Measurements from ENCODE around the gene CMIP. TPM values are rescaled to one million over a fixed set of nuclear protein-coding genes. Genes with fewer than 3 reads are reported as not detected.
"Not testable (repeated sequence)": the region's sequence is repeated elsewhere in the genome, so short reads cannot be mapped to it uniquely, and the experiment has no call there.

The CMIP gene
- total RNA-seq, 1 donor from 2014 or later: 19.1 TPM

DNA sequence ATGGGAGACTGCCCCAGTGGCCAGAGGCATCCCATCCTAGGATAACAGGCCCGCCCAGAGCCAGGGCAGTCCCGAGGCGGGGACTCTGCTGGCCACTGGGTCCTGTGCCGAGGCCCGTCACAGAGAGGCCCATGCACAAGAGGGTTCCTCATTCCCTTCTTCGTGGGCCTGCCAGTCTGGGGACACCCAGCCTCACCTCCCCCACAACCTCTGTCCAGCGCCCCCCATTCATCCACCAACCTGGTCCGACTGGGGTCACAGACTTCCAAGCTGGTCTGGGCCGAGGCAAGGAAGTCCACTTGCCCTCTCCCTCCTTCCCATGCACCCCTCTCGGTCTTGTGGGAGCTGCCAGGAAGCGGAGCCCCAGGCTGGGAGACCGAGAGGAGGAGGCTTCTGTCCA is 240.3 kb downstream of the CMIP start:
- TF ChIP-seq, protein P1, sequence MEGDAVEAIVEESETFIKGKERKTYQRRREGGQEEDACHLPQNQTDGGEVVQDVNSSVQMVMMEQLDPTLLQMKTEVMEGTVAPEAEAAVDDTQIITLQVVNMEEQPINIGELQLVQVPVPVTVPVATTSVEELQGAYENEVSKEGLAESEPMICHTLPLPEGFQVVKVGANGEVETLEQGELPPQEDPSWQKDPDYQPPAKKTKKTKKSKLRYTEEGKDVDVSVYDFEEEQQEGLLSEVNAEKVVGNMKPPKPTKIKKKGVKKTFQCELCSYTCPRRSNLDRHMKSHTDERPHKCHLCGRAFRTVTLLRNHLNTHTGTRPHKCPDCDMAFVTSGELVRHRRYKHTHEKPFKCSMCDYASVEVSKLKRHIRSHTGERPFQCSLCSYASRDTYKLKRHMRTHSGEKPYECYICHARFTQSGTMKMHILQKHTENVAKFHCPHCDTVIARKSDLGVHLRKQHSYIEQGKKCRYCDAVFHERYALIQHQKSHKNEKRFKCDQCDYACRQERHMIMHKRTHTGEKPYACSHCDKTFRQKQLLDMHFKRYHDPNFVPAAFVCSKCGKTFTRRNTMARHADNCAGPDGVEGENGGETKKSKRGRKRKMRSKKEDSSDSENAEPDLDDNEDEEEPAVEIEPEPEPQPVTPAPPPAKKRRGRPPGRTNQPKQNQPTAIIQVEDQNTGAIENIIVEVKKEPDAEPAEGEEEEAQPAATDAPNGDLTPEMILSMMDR (conservative IDR thresholded peaks at IDR 0.05; ENCODE audit: low read depth, low read length): no peak
- DNase-seq (ENCODE audit: low read depth): no peak
- no peak overlapping the region for H3K4me3 ChIP-seq (ENCODE audit: low read depth, low read length)

GRCh38 chr16:81686391-81687130 is 242.0 kb downstream of the CMIP start:
- DNase-seq (ENCODE audit: low read depth): no peak
- H3K4me3 ChIP-seq (ENCODE audit: low read depth, low read length): no peak overlapping the region
- TF ChIP-seq, protein P1 (conservative IDR thresholded peaks at IDR 0.05; ENCODE audit: low read depth, low read length): no peak

DNA sequence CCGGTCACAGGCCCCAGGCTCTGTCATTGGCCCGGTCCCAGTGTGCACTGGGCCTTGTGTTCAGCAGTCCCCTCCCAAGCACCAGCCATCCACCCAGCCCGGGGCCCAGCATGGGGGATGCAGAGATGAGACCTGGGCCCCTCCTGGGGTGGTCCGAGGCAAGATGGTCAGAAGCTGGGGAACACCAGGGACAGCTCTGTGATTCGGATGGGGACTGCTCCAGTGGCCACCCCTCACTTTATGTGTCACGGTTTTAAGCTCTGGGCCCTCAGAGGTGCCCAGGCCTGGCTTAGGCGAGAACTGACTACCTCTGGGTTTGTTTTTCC is 242.5 kb downstream of the CMIP start:
- no peak for DNase-seq (ENCODE audit: low read depth)
- TF ChIP-seq, protein P1 (conservative IDR thresholded peaks at IDR 0.05; ENCODE audit: low read depth, low read length): no peak
- no peak overlapping the region for H3K4me3 ChIP-seq (ENCODE audit: low read depth, low read length)

- DNase-seq (ENCODE audit: low read depth): no peak
- H3K4me3 ChIP-seq (ENCODE audit: low read depth, low read length): no peak overlapping the region
- TF ChIP-seq, protein P1 (conservative IDR thresholded peaks at IDR 0.05; ENCODE audit: low read depth, low read length): no peak
These were observed 243.6 kb downstream of the CMIP start for GRCh38 chr16:81688182-81688581.

DNA sequence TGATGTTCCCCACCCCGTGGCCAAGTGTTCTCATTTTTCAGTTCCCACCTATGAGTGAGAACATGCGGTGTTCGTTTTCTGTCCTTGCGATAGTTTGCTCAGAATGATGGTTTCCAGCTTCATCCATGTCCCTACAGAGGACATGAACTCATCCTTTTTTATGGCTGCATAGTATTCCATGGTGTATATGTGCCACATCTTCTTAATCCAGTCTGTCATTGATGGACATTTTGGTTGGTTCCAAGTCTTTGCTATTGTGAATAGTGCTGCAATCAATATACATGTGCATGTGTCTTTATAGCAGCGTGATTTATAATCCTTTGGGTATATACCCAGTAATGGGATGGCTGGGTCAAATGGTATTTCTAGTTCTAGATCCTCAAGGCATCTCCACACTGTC is 244.2 kb downstream of the CMIP start:
- not testable (repeated sequence) for DNase-seq (ENCODE audit: low read depth); H3K4me3 ChIP-seq (ENCODE audit: low read depth, low read length)

DNA sequence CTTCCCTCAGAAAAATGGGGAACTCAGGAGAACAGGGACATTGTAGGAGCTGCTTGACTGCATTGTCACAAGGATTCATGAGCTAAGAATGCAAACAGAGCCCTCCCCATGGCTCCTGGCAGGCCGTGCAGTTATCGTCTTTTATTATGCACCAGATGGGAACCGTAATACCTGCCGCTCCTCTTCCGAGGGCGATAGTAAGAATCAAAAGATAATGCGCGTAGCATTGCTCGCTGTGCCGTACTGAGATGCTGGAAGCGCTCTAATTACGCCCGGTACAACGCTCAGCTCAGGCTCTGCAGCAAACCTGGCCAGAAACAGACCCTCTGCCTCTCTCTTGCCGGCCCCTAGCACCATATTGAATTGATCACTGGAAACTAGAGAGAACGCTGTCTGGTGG is 247.4 kb downstream of the CMIP start:
- no peak overlapping the region for H3K4me3 ChIP-seq (ENCODE audit: low read depth, low read length)
- no peak for DNase-seq (ENCODE audit: low read depth)
- TF ChIP-seq, protein P1 (conservative IDR thresholded peaks at IDR 0.05; ENCODE audit: low read depth, low read length): no peak

DNA sequence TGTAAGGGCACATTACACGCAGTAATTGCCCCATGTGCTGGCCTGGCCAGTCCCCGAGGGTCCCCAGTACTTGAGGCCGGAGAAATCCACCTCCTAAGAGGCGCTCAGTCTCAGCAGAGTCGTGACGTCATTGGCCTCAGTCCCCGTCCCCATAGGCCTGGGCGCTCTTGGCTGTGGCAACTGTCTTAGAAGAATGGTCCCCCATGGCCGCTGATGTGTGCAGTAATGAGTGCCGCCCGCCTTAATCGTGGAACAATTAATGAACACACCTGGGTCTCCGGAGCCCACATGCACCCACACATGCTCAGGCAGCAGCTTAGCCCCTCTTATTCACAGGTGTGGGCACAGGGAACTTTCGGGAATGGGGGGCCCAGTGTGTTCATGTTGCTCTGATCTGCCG is 248.0 kb downstream of the CMIP start:
- TF ChIP-seq, protein P1 (conservative IDR thresholded peaks at IDR 0.05; ENCODE audit: low read depth, low read length): no peak
- DNase-seq (ENCODE audit: low read depth): no peak
- H3K4me3 ChIP-seq (ENCODE audit: low read depth, low read length): no peak overlapping the region
